Erythroblast (primary cell): ENCODE data around the gene HRH3.

ENCODE experiments used
- GATA1 ChIP-seq: IDR thresholded peaks from 2 replicates; pipeline ENCODE4 v1.6.1; 2011; ENCODE audit warnings: low read depth, mild to moderate bottlenecking, control low read depth, low read length, moderate library complexity
- POLR2A ChIP-seq: IDR thresholded peaks from 2 replicates; pipeline ENCODE4 v1.6.1; 2011; ENCODE audit warnings: mild to moderate bottlenecking, low read length

DNA sequence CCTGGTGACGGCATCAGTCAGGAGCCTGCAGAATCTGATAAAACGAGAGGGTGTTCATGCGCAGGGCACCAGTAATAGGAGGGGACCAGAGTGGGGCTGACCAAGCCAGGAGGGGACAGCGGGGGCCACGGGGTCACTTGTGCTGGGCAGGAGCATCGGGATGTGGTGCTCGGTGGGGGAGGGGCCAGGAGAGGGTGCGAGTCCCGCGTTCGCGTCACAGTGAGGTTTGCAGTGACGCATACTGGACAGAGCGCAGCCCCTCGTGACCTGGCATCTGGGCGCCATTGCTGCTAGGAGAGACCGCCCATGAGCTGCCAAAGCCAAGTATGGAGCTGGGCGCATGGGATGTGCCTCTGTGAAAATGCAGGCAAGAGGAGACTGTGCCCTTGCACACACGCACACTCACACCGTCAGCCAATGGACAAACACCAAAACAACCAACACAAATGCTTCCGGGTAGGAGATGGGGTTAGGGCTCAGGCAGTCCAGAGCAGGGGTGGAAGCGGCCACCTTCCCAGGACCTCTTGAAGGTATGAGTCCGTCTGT lies 51.1 kb downstream of the HRH3 start:
- TF ChIP-seq POLR2A (no peak), GATA1 (no peak)
